Astrocyte (in vitro differentiated cells and primary cell): Measurements from ENCODE around the gene AMIGO3. TPM values are rescaled to one million over a fixed set of nuclear protein-coding genes. Genes with fewer than 3 reads are reported as not detected.

Source experiments
- DNase-seq: peaks from one replicate; pipeline ENCODE4 v3.0.0-alpha.2; 2010; ENCODE audit warnings: low read depth
- FAIRE-seq: peaks from 2 replicates; lab custom pipeline; 2011; peaks lifted over from hg19 to GRCh38; lab: Jason Lieb, UNC
- H2AFZ ChIP-seq: 2 replicates; pipeline ENCODE4 v1.6.0; 2012; ENCODE audit warnings: low read depth, low read length, inconsistent platforms
- H3K27ac ChIP-seq: 2 replicates; pipeline ENCODE4 v1.5.1; 2011; ENCODE audit warnings: low read depth, low read length, inconsistent platforms
- H3K27me3 ChIP-seq: 2 replicates; pipeline ENCODE4 v1.6.0; 2011; ENCODE audit warnings: low read length, inconsistent platforms; ENCODE audit not compliant: insufficient read depth
- H3K36me3 ChIP-seq: 2 replicates; pipeline ENCODE4 v1.5.1; 2011; ENCODE audit warnings: low read length, inconsistent platforms; ENCODE audit not compliant: insufficient read depth
- H3K4me1 ChIP-seq: 2 replicates; pipeline ENCODE4 v1.5.1; 2011; ENCODE audit warnings: low read length, inconsistent platforms; ENCODE audit not compliant: insufficient read depth
- H3K4me2 ChIP-seq: 2 replicates; pipeline ENCODE4 v1.6.0; 2012; ENCODE audit warnings: low read length, inconsistent platforms
- H3K4me3 ChIP-seq: 2 replicates; pipeline ENCODE4 v1.5.1; 2011; ENCODE audit warnings: low read depth, mild to moderate bottlenecking, low read length, inconsistent platforms; ENCODE audit not compliant: insufficient read depth
- H3K79me2 ChIP-seq: 2 replicates; pipeline ENCODE4 v1.6.0; 2012; ENCODE audit warnings: mild to moderate bottlenecking, low read length, inconsistent platforms; ENCODE audit not compliant: insufficient read depth
- H3K9ac ChIP-seq: 2 replicates; pipeline ENCODE4 v1.6.0; 2012; ENCODE audit warnings: mild to moderate bottlenecking, low read length, inconsistent platforms
- H3K9me3 ChIP-seq: 2 replicates; pipeline ENCODE4 v1.5.1; 2012; ENCODE audit warnings: low read depth, mild to moderate bottlenecking, low read length, inconsistent platforms; ENCODE audit not compliant: insufficient read depth
- H4K20me1 ChIP-seq: 2 replicates; pipeline ENCODE4 v1.6.0; 2012; ENCODE audit warnings: low read length, inconsistent platforms; ENCODE audit not compliant: insufficient read depth
- H3K27ac Mint-ChIP-seq: one replicate; pipeline ENCODE4 v1.8.0; 2021; ENCODE audit warnings: mild to moderate bottlenecking, mixed read lengths; ENCODE audit not compliant: unreplicated experiment
- H3K27me3 Mint-ChIP-seq: one replicate; pipeline ENCODE4 v1.8.0; 2021; ENCODE audit warnings: low read depth, mixed read lengths; ENCODE audit not compliant: unreplicated experiment
- H3K36me3 Mint-ChIP-seq: one replicate; pipeline ENCODE4 v1.8.0; 2021; ENCODE audit warnings: low read depth, mixed read lengths; ENCODE audit not compliant: unreplicated experiment
- H3K4me1 Mint-ChIP-seq: one replicate; pipeline ENCODE4 v1.8.0; 2021; ENCODE audit warnings: low read depth, mixed read lengths; ENCODE audit not compliant: unreplicated experiment
- H3K4me3 Mint-ChIP-seq: one replicate; pipeline ENCODE4 v1.8.0; 2021; ENCODE audit warnings: mild to moderate bottlenecking, moderate library complexity, mixed read lengths; ENCODE audit not compliant: unreplicated experiment
- H3K9me3 Mint-ChIP-seq: one replicate; pipeline ENCODE4 v1.8.0; 2021; ENCODE audit warnings: mild to moderate bottlenecking, mixed read lengths; ENCODE audit not compliant: unreplicated experiment
- EZH2 ChIP-seq: IDR thresholded peaks from 2 replicates; pipeline ENCODE4 v1.6.1; 2012; ENCODE audit warnings: mild to moderate bottlenecking, low read length, inconsistent platforms; ENCODE audit not compliant: insufficient read depth
- total RNA-seq: library from RNA; stranded (reverse); gene quantifications from 2 replicates; pipeline ENCODE4 v1.2.1, GENCODE V29; 2021
- TF ChIP-seq, protein P1 (sequence below): IDR thresholded peaks from 2 replicates; pipeline ENCODE4 v1.5.1; 2011; ENCODE audit warnings: low read depth, mild to moderate bottlenecking, inconsistent platforms, low read length, moderate library complexity; ENCODE audit not compliant: insufficient read depth

Gene AMIGO3
- total RNA-seq, 1 donor from 2014 or later: 0.16 TPM

- Mint-ChIP-seq H3K9me3 (no peaks in the 10 kb centered on the region), H3K4me1 (no peaks in the 10 kb centered on the region), H3K4me3 (no peak overlapping the region), H3K27me3 (no peaks in the 10 kb centered on the region), H3K27ac (no peak overlapping the region), H3K36me3 (peaks cover 11% of the 10 kb centered on the region)
- Histone ChIP-seq H4K20me1 (peaks cover 17% of the 10 kb centered on the region), H3K36me3 (no peaks in the 10 kb centered on the region), H3K9me3 (no peaks in the 10 kb centered on the region), H2AFZ (no peak overlapping the region), H3K79me2 (no peaks in the 10 kb centered on the region), H3K4me2 (no peak overlapping the region), H3K9ac (no peak overlapping the region), H3K4me3 (no peak overlapping the region), H3K27ac (no peak overlapping the region), H3K4me1 (no peaks in the 10 kb centered on the region), H3K27me3 (no peaks in the 10 kb centered on the region)
- no peak for DNase-seq
- no peak for TF ChIP-seq EZH2
- TF ChIP-seq, protein P1, sequence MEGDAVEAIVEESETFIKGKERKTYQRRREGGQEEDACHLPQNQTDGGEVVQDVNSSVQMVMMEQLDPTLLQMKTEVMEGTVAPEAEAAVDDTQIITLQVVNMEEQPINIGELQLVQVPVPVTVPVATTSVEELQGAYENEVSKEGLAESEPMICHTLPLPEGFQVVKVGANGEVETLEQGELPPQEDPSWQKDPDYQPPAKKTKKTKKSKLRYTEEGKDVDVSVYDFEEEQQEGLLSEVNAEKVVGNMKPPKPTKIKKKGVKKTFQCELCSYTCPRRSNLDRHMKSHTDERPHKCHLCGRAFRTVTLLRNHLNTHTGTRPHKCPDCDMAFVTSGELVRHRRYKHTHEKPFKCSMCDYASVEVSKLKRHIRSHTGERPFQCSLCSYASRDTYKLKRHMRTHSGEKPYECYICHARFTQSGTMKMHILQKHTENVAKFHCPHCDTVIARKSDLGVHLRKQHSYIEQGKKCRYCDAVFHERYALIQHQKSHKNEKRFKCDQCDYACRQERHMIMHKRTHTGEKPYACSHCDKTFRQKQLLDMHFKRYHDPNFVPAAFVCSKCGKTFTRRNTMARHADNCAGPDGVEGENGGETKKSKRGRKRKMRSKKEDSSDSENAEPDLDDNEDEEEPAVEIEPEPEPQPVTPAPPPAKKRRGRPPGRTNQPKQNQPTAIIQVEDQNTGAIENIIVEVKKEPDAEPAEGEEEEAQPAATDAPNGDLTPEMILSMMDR: no peak
- no peak for FAIRE-seq
Measured at GRCh38 chr3:49712631-49713317, 6.7 kb downstream of the AMIGO3 start.

DNA sequence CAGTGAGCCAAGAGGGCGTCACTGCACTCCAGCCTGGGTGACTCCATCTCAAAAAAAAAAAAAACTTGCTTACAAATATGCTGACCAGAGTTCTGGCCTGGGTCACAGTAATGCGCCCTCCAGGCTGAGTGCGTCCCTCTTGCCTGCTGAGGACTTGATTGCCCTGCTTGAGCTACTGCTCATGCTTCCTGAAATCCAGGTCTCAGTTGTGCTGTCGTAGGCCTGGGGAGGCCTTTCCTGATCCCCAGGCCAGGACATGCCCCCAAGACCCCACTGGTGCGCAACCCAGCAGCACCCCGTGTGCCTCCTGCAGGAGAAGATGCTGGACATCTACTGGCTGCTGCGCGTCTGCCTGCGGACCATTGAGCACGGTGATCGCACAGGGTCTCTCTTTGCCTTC lies 7.3 kb downstream of the AMIGO3 start:
- Histone ChIP-seq H3K9ac (no peak overlapping the region), H3K4me3 (no peak overlapping the region), H3K27ac (no peak overlapping the region), H3K79me2 (no peaks in the 10 kb centered on the region), H3K27me3 (no peaks in the 10 kb centered on the region), H4K20me1 (peaks cover 15% of the 10 kb centered on the region), H2AFZ (no peak overlapping the region), H3K4me1 (no peaks in the 10 kb centered on the region), H3K36me3 (no peaks in the 10 kb centered on the region), H3K9me3 (no peaks in the 10 kb centered on the region), H3K4me2 (no peak overlapping the region)
- TF ChIP-seq, protein P1: no peak
- no peak for TF ChIP-seq EZH2
- no peak for DNase-seq
- peaks cover 11% of the 10 kb centered on the region for H3K36me3 Mint-ChIP-seq
- H3K27me3 Mint-ChIP-seq: no peaks in the 10 kb centered on the region
- no peak overlapping the region for H3K4me3 Mint-ChIP-seq
- H3K4me1 Mint-ChIP-seq: peaks cover 4% of the 10 kb centered on the region
- no peaks in the 10 kb centered on the region for H3K9me3 Mint-ChIP-seq
- no peak for FAIRE-seq
- H3K27ac Mint-ChIP-seq: no peak overlapping the region

GRCh38 chr3:49711489-49711888 lies 8.0 kb downstream of the AMIGO3 start:
- Histone ChIP-seq H3K4me1 (no peaks in the 10 kb centered on the region), H3K36me3 (no peaks in the 10 kb centered on the region), H3K4me3 (no peak overlapping the region), H3K79me2 (no peaks in the 10 kb centered on the region), H3K27me3 (no peaks in the 10 kb centered on the region), H3K4me2 (no peak overlapping the region), H3K9me3 (no peaks in the 10 kb centered on the region), H3K27ac (no peak overlapping the region), H4K20me1 (peaks cover 10% of the 10 kb centered on the region), H2AFZ (no peak overlapping the region), H3K9ac (no peak overlapping the region)
- no peak for TF ChIP-seq EZH2
- TF ChIP-seq, protein P1: no peak
- no peak for DNase-seq
- Mint-ChIP-seq H3K27ac (no peak overlapping the region), H3K27me3 (no peaks in the 10 kb centered on the region), H3K36me3 (peaks cover 16% of the 10 kb centered on the region), H3K4me3 (no peak overlapping the region), H3K4me1 (peaks cover 8% of the 10 kb centered on the region), H3K9me3 (no peaks in the 10 kb centered on the region)
- FAIRE-seq: no peak
